MM.1S (cell line): ENCODE results near the gene UNC5A.

Experiments
- DNase-seq: peaks from one replicate; pipeline ENCODE4 v3.0.0-alpha.2; 2015
- H2AFZ ChIP-seq: fragments of 300-600 bp; sonication (generic); 2 replicates; pipeline ENCODE4 v1.6.0; 2016; ENCODE audit warnings: antibody characterized with exemption, low read length
- H3F3A ChIP-seq: fragments of 300-600 bp; sonication (generic); 2 replicates; pipeline ENCODE4 v1.6.1; 2016; ENCODE audit warnings: mild to moderate bottlenecking, antibody characterized with exemption, low read length, moderate library complexity, mixed read lengths; ENCODE audit not compliant: insufficient read depth
- H3K27ac ChIP-seq: fragments of 300-600 bp; sonication (generic); 2 replicates; pipeline ENCODE4 v1.5.1; 2016; ENCODE audit warnings: mild to moderate bottlenecking, low read length
- H3K27me3 ChIP-seq: fragments of 300-600 bp; sonication (generic); replicated peaks from 2 replicates; pipeline ENCODE4 v1.6.0; 2016; ENCODE audit warnings: low read length; ENCODE audit not compliant: insufficient read depth
- H3K36me3 ChIP-seq: fragments of 300-600 bp; sonication (generic); replicated peaks from 2 replicates; pipeline ENCODE4 v1.6.1; 2016; ENCODE audit warnings: mild to moderate bottlenecking, low read length, mixed read lengths; ENCODE audit not compliant: insufficient read depth
- H3K4me1 ChIP-seq: fragments of 300-600 bp; sonication (generic); 2 replicates; pipeline ENCODE4 v1.6.1; 2016; ENCODE audit warnings: low read length, mixed read lengths
- H3K4me2 ChIP-seq: fragments of 300-600 bp; sonication (generic); 2 replicates; pipeline ENCODE4 v1.6.0; 2016; ENCODE audit warnings: low read depth, low read length
- H3K4me3 ChIP-seq: fragments of 300-600 bp; sonication (generic); 2 replicates; pipeline ENCODE4 v1.5.1; 2016; ENCODE audit warnings: low read length, mixed read lengths
- H3K79me2 ChIP-seq: fragments of 300-600 bp; sonication (generic); 2 replicates; pipeline ENCODE4 v1.6.1; 2016; ENCODE audit warnings: mixed run types, low read length, mixed read lengths
- H3K9ac ChIP-seq: fragments of 300-600 bp; sonication (generic); 2 replicates; pipeline ENCODE4 v1.6.1; 2016; ENCODE audit warnings: low read length, mixed read lengths
- H3K9me2 ChIP-seq: fragments of 300-600 bp; sonication (generic); replicated peaks from 2 replicates; pipeline ENCODE4 v1.6.1; 2016; ENCODE audit warnings: mild to moderate bottlenecking, low read length, mixed read lengths; ENCODE audit not compliant: insufficient read depth
- H3K9me3 ChIP-seq: fragments of 300-600 bp; sonication (generic); replicated peaks from 2 replicates; pipeline ENCODE4 v1.6.1; 2016; ENCODE audit warnings: mild to moderate bottlenecking, low read length, mixed read lengths; ENCODE audit not compliant: insufficient read depth
- H4K20me1 ChIP-seq: fragments of 300-600 bp; sonication (generic); 2 replicates; pipeline ENCODE4 v1.6.1; 2016; ENCODE audit warnings: mild to moderate bottlenecking, low read length, moderate library complexity, mixed read lengths; ENCODE audit not compliant: insufficient read depth
- EZH2 ChIP-seq: fragments of 300-600 bp; sonication (generic); optimal IDR thresholded peaks from 2 replicates; pipeline ENCODE3; 2017; ENCODE audit warnings: low read depth, mild to moderate bottlenecking, antibody characterized with exemption, low read length, mixed read lengths
- EZH2phosphoT487 ChIP-seq: fragments of 300-600 bp; sonication (generic); IDR thresholded peaks from 2 replicates; pipeline ENCODE4 v1.6.1; 2018; ENCODE audit warnings: antibody characterized with exemption, low read length
- TF ChIP-seq, protein P1 (sequence below): fragments of 300-600 bp; sonication (generic); IDR thresholded peaks from 2 replicates; pipeline ENCODE4 v1.5.1; 2016; ENCODE audit warnings: antibody characterized with exemption, low read length, mixed read lengths

Gene UNC5A

DNA sequence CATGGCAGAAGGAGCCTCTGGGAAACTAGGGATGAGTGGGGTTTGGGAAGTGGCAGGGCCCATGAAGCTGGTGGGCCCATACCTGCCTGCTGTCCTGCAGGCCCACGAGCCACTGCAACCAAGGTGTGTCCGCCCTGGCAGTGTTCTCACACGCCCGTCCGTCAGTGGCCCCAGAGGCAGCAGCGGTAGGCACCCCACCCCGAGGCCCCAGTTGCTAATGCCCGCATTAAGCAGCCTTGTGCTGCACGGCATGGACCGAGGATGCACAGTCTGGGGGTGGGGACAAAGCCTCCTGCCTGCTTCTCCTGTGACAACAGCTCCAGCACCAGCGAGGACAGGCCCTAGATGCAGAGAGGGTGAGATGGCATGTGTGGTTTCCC is 47.5 kb downstream of the UNC5A start:
- Histone ChIP-seq H3K4me3 (no peak overlapping the region), H3K27ac (no peak overlapping the region), H3K9me3 (no peaks in the 10 kb centered on the region), H3K9ac (no peak overlapping the region), H3K9me2 (no peaks in the 10 kb centered on the region), H2AFZ (no peak overlapping the region), H3K79me2 (no peaks in the 10 kb centered on the region), H3K4me1 (no peaks in the 10 kb centered on the region), H3F3A (no peaks in the 10 kb centered on the region), H3K4me2 (no peak overlapping the region), H3K27me3 (peaks cover 89% of the 10 kb centered on the region), H3K36me3 (no peaks in the 10 kb centered on the region), H4K20me1 (no peaks in the 10 kb centered on the region)
- no peak for TF ChIP-seq EZH2
- no peak for TF ChIP-seq EZH2phosphoT487
- TF ChIP-seq, protein P1, sequence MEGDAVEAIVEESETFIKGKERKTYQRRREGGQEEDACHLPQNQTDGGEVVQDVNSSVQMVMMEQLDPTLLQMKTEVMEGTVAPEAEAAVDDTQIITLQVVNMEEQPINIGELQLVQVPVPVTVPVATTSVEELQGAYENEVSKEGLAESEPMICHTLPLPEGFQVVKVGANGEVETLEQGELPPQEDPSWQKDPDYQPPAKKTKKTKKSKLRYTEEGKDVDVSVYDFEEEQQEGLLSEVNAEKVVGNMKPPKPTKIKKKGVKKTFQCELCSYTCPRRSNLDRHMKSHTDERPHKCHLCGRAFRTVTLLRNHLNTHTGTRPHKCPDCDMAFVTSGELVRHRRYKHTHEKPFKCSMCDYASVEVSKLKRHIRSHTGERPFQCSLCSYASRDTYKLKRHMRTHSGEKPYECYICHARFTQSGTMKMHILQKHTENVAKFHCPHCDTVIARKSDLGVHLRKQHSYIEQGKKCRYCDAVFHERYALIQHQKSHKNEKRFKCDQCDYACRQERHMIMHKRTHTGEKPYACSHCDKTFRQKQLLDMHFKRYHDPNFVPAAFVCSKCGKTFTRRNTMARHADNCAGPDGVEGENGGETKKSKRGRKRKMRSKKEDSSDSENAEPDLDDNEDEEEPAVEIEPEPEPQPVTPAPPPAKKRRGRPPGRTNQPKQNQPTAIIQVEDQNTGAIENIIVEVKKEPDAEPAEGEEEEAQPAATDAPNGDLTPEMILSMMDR: no peak
- DNase-seq: no peak

DNA sequence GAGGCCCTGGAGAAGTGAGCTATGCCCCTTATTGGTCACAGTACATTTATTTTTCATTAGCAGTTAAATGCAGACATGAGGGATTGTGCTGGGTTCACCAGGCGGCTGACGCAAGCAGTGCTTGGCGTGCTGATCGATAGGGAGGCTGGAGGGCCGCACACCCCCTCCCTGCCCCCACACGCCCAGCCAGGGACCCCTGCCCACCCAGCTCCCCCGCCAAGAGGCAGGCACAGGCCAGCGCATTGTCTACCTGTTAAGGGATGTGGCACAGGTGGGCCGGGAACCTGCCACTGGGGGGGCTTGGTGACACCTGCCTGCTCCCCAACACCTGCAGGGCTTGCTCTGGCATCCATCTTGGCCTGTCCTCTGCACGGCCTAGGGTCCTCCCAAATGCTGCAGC is 49.6 kb downstream of the UNC5A start:
- Histone ChIP-seq H3F3A (no peaks in the 10 kb centered on the region), H2AFZ (no peak overlapping the region), H3K4me3 (no peak overlapping the region), H3K9me3 (no peaks in the 10 kb centered on the region), H3K4me2 (no peak overlapping the region), H3K79me2 (no peaks in the 10 kb centered on the region), H3K9me2 (no peaks in the 10 kb centered on the region), H3K9ac (no peak overlapping the region), H3K27ac (no peak overlapping the region), H3K27me3 (peaks cover 87% of the 10 kb centered on the region), H3K4me1 (no peaks in the 10 kb centered on the region), H4K20me1 (no peaks in the 10 kb centered on the region), H3K36me3 (no peaks in the 10 kb centered on the region)
- TF ChIP-seq EZH2 (no peak), EZH2phosphoT487 (no peak)
- TF ChIP-seq, protein P1: no peak
- DNase-seq: no peak

DNA sequence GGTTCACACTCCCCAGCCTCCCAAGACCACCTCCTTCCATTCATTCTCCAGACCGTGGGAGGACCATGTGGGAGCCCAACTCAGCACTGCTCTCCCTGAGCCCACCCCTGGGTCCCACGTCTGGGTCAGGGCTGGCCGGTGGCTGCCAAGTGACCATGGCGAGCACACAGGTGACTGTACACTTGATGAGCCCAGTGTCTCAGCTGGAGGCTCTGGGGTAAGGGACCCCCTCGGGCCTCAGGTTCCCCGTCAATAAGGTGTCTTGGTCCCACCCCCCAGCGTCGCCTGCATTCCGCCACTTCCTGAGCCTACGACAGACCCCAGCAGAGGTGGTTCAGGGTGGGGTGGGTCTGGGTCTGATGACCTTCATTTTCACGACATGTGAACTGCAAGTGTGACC is 50.0 kb downstream of the UNC5A start:
- DNase-seq: no peak
- H3K36me3 ChIP-seq: no peaks in the 10 kb centered on the region
- no peaks in the 10 kb centered on the region for H3K4me1 ChIP-seq
- no peak for TF ChIP-seq EZH2
- TF ChIP-seq, protein P1: no peak
- TF ChIP-seq EZH2phosphoT487: no peak
- no peaks in the 10 kb centered on the region for H3K9me2 ChIP-seq
- no peaks in the 10 kb centered on the region for H3F3A ChIP-seq
- no peak overlapping the region for H3K4me3 ChIP-seq
- H4K20me1 ChIP-seq: no peaks in the 10 kb centered on the region
- no peak overlapping the region for H3K4me2 ChIP-seq
- no peaks in the 10 kb centered on the region for H3K9me3 ChIP-seq
- H2AFZ ChIP-seq: no peak overlapping the region
- H3K27me3 ChIP-seq: peaks cover 87% of the 10 kb centered on the region
- H3K9ac ChIP-seq: no peak overlapping the region
- H3K27ac ChIP-seq: no peak overlapping the region
- no peaks in the 10 kb centered on the region for H3K79me2 ChIP-seq
